ENCODE results near the gene ZFAND3.

DNA sequence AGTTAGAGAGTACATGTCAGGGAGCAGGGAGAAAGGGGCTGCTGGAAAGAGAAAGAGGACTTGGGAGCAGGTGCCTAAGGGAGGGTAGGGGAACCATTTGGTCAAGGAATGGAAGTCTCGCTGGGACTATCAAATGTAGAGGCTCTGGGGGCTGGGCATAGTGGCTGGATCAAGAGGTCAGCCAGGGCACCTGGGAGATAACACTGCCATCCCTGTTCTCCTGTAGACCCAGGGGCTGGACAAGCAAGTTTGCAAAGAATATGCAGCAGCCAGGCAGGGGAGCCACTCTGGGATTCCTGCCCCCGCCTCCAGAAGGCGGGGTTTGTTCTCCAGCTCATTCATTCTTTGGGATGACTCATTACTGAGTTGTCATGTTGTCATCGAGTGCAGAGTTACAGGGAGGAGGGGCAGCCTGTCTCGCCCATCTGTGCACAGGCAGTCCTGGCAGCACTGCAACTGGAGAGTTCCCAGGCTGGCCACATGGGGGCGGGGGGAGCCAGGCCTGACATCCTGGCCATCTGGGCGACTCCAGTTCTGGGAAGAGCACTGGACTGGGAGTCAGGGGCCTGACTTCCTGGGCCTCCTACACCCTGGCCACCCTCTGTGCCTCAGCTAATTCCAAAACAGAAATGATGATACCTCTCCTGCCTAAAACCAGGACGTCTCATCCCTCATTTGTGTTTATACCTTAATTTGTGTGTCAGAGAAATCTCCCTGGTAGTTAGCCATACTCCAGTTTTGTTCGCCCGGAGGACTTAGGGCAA, 28.2 kb upstream of the ZFAND3 start:
- TF ChIP-seq CTCF (IDR thresholded peaks at IDR 0.05) (peak; percentile 92 to 98 (median 94)), POLR2A (IDR thresholded peaks at IDR 0.05; ENCODE audit: low read depth) (no peak), EP300 (IDR thresholded peaks at IDR 0.05) (no peak)
